ENCODE measurements around the gene TRABD2A.

The TRABD2A gene

DNA sequence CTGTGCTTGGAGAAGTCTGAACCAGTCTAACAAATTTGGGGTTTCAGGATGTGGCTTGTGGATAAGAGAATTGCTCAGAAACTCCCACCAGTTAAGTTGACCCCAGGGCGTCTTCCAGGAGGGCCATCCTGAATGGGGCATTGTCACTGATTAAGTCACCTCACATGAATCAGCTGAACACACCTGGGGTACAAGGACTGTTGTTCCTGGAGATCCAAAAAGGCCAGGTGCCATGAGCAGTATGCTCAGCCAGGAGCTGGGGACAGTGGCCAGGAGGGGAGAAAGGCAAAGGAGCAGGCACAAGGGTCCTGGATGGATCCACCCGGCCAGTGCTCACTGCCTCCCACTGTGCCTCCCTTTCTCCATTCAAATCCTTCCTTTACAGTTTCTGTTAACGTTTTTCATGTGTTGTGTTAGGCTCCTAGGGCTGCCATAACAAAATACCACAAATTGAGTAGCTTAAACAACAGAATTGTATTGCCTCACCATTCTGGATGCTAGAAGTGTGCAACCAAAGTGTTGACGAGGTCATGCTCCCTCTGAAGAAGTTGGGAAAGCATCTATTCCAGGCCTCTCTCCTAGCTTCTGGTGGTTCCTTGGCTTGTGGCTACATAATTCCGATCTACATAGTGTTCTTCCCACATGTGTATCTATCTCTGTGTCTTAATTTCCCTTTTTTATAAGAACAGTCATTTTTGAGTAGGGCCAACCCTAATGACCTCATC is 33.4 kb downstream of the TRABD2A start:
- no peak for DNase-seq

DNA sequence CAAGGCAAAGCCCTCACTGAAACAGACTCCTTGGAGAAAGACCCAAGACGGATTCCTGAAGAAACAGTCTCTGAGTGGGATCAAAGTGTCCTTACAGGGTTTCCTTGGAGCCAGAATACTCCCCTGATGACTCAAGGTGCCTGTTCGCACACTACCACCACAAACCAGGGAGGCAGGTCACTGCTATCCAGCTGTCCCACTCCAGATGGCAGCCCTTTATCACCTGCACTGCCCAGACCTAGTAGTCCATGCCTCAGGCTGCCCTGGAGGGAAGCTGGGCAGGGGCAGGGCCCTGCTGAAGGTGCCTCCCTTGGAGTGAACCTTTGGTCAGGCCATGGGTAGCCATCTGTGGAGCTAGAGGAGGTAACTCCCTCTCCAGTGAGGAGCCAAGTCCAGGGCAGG is 34.1 kb downstream of the TRABD2A start:
- DNase-seq: no peak

DNA sequence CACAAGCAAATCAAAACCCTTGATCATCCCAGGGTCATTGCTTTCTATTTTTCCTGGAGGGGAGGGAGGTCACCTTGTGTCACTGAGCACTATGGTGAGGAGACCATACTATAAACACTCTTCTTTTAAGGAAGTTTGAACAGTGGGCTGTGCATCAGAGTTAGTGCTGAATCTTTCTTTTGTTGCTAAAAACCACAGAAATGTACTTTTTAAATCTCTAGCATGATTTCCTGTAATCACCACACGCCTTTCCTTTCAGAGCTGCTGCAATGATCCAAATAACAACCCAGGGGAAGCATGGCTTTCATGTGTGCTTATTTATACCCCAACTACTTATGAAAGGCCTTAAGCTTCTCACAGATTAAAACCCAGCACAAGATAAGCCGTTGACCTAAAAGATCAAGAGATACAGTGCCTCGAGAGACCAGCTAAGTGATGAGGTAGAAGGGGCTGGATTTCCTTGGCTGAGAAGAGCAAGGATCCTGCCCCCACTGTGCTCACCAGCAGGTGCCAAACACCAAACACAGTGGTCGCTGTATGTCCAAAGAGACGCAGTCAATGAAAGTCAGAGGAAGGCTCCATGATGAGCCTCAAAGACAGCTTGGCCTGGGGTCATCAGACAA is 34.7 kb downstream of the TRABD2A start:
- no peak for DNase-seq

DNA sequence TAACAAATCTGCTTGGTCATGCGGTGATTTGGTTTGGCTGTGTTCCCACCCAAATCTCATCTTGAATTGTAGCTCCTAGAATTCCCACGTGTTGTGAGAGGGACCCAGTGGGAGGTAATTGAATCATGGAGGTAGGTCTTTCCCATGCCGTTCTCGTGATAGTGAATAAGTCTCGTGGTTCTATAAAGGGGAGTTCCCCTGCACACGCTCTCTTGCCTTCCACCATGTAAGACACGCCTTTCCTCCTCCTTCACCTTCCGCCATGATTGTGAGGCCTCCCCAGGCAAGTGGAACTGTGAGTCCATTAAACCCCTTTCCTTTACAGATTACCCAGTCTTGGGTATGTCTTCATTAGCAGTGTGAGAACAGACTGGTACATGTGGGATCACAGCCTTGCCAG is 36.7 kb downstream of the TRABD2A start:
- DNase-seq: no peak

DNA sequence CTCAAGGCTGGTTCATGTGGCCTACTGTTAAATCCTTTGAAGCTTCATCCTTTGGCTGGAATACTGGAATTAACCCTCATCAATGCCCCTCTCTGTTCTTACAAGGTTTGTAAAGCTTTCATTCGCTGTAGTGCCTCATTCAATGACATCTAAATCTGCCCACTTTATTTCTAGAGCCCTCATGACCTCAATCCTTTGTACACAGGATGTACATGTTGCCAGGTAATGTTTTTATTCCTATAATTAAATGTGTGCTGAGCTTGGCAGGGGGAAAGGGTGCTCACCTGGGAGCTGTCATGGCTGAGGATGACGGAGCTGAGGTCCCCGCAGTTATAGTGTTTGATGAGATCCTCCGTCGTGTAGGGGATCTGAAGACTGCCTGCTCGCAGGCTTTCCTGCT is 39.3 kb downstream of the TRABD2A start:
- DNase-seq: no peak

DNA sequence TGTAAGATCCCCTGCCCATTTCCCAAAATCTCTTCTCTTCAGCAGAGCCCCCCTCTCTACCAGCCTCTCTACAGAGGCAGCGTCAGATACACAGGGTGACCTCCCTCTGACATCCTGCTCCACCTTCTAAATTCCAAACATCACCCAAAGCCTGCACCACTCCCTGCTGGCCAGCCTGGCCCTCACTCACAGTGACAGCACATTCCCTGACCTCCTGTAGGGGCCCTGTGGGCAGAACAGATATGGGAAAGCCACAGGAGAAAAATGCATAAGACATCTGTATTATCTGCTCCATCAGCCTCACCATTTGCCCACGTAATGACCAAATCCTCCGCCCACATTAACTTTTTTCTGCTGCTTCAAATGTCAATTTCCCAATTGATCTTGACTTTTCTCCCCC is 40.6 kb downstream of the TRABD2A start:
- no peak for DNase-seq

DNA sequence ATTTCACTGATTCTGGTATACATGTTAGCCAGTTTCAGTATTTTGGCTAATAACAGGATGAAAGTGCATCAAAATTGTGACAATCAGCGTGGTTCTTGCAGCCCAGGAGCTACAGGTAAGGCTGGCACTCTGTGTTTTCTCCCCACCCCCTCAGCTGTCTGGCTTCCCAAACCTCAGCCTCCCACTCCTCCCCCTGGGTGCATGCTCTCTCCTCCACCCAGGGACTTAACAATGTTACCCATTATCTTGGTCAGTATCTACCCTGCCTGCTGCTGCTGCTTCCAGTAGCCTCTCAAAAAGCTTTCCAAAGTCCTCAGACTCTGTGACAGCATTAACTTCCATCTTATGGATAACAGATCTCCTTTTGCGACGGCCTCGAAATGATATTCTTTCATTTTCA is 41.0 kb downstream of the TRABD2A start:
- no peak for DNase-seq

DNA sequence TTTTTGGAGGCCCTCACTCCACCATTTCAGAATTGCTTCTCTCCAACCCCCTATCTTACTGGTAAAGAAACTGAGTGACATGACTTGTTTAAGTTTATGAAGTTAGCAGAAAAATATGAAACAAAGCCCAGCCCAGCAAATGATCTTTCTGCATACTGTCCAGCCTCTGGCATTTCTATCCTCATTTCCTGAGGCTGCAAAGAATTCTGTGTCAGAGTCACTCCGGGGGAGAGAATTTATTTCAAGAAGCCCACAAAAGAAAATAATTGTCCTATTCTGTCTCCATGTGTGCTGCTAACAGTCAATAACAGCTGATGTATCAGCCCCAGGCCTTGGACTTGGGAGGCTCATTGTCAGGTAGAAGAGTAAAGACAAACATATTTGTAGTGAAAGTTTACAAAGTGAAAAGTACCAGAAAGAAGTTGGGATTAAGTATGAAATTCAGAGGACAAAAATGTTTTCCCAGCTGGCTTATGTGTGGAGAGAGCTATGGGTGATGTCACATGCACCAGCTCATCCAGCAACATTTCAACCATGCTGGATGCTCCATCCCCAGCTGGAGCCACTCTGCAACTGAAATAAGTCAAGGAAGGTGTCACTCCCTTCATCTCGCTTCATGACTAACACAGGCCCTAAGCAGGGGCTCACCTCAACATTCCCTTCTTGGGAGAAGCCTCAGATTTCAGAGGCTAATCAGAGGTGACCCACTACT is 42.3 kb downstream of the TRABD2A start:
- no peak for DNase-seq

DNA sequence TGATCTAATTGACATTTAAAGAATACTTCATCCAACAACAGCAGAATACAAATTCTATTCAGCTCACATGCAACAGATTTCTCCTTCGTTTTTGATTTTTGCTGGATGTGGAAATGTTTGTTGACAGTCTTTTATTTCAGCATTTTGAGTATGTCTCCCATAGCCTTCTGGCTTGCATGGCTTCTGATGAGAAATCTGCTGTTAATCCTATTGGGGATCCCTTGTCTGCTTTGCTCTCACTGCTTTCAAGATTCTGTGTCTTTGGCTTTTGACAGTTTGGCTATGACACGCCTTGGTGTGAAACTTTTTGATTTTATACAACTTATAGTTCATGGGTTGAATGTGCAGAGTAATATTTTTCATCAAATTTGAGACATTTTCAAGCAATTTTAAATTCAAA is 44.7 kb downstream of the TRABD2A start:
- DNase-seq: no peak

DNA sequence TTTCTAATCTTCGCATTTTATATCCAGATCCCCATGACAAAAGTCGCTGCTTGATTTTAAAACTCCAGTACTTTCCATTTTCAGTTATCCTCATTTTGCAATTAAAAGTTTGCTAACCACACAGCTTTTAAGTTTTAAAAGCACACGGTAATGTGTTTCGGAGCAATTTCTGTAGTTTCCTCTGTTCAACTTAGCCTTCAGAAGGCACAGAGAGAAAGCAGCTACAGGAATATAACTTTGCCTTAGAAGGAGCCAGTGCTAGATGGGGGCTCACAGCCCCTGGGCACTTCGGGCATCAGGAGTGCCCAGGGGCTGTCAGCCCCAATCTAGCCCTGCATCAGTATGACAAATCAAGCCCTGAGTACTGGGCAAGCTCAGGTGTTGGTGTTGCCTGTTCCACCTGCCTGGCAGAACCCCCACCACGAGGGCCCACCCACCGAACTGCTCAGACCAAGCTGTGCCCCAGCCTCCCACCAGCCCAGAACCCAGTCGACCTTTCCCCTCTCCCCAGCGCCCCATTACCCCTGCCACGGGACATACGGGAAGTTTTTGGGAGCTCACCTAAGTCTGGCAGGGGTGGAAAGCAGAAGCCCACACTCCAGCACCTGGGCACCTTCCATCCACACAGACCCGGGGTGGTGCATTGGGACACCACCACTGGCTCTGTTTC is 47.3 kb downstream of the TRABD2A start:
- no peak for DNase-seq

DNA sequence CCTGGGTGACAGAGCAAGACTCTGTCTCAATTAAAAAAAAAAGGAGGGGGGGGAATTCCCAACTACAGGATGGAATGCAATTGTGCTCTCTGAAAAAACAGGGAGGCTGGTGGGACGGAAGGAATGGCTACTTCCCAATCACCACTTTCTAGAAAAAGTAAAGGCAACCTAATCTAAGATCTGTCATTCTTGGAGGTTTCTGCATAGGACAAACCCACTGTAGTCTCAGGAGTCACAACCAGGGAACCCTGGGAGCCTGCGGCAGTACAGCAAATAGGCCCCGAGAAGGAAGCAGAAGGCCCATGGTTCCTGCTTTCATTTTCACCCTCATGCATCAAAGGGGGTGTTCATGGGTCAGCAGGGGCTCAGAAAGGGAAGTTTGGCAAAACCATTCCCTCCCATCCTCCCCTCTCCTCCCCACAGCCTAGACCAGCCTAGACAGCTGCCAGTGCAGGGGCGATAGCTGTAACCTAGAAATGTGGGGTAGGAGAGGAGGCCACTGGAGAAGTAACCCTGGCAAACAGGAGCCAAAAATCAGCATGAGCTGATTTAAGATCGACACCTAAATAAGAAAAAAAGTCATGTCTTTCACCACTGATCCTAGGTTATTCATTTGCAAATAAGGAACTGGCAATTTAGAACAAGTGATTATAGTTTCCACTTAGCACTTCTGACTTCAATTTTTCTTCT is 48.0 kb downstream of the TRABD2A start:
- DNase-seq: no peak

DNA sequence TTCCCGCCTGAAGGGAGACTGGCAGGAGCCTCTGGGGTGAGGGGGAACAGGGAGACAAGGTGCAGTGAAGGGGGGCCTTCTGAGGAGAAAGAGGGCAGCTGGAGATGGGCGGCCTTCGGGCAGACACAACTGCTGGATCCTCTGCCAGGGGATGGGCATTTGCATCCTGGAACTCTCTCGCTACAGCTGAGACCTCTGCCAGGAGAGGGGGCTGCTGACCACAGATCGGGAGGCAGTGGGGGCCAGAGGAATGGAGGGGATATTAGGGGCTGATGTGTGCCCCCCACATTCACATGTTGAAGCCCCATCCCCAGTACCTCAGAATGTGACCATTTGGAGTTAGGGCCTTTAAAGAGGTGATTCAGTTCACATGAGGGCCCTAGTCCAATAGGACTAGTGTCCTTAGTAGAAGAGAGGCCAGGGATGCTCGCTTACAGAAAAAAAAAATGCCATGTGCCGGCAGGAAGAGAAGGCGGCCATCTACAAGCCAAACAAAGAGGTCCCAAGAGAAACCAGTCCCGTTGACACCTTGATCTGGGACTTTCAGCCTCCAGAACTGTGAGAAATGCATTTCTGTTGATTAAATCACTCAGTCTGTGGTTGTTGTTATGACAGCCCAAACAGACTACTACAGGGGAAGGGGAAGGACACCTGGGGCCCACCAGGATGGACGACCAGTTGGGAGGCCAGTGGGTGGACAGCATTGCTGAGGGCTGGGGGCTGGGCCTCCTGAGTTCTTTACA is 50.0 kb downstream of the TRABD2A start:
- DNase-seq: peak in 1 of 2 experiments; percentile 6

DNA sequence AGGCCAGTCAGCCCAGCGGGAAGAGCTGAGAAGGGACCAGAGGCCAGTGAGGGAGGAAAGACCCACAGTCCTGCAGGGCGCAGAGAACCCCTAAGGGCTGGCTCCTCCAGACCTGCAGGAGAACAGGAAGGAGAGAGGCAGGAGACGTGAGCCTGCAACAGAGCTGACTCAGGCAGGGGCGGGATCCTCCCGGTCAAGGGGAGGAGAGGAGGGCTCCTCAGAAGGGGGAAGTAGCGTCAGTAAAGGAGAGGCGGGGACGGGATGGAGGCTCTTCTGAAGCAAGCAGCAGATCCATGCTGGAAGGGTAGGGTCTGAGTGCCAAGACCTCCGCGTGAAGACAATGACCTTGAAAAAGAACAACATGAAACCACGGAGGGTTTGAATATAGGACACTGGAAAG is 50.8 kb downstream of the TRABD2A start:
- DNase-seq: no peak

DNA sequence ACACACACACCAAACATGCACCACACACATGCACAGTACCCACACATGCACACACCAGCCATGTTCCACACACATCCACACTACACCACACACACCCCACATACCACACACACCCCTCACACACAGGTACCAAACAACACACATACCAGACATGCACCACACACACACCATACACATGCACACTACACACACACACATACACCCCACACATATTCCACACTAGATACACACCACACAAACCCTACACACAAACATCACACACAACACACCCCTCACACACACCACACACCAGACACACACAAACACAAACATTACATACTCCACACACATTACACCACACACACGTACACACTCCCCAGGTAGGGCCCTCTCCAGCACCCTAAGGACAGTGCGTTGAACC is 51.2 kb downstream of the TRABD2A start:
- no peak for DNase-seq

DNA sequence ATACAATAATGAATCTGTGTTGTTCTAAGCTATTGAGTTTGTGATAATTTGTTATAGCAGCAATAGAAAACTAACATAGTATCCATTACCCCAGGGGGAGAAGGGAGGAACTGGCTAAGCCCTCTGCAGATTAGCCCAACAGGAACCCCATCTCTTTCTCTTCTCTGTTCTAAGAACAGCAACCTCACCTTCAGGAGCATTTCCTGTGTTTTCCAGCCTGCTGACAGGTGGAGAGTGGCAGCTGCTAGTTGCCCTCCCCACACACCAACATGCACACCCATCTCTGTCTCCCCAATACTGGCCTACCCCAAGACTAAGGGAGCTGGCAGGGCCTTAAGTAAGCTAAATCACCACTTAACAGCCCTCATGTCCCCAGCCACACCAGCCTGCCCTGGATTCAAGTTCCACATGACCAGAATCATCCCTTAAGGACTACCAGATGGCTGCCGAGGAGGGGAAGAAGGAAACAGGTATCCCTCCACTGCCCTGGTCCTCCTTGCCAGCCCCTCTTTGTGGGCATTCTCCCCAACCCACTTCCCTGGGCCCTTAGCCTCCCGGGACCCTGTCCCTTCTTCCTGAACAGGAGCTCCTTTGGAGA is 52.8 kb downstream of the TRABD2A start:
- DNase-seq: no peak

DNA sequence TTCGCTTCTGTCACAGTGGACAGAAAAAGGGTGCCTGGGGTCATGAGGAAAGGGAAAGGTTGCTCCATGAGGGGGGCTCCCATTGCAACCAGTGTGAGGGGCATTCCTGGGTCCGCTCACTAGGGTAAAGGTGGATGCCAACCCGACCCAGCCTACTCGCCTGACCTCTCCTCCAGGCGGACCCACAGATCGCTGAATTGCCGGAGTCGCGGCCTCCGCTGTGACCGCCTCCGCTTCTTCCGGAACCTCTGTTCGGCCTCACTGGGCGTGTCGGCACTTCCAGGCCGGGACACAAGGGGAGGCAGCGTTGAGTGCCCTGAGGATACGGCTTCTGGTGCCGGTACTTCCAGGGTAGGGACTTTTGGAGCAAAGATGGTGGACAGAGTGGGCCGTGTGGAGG is 57.1 kb downstream of the TRABD2A start:
- DNase-seq: no peak

DNA sequence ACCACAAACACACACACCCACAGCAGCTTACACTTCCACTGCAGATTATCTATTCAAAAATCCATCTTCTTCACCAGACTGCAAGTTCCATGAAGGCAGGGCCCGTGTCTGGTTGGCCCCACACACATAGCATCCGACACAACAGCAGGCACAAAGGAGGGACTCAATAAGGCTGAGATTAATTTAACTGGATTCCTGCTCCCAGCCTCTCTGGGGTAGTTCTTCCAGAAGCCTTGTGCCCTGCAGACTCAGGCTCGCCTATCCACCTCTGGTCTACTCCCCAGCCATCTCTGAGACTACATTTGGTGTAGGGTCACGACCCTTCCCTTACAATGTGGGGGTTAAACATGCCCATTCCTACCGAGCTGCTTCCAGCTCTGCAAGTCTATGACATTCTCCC is 57.7 kb downstream of the TRABD2A start:
- no peak for DNase-seq

DNA sequence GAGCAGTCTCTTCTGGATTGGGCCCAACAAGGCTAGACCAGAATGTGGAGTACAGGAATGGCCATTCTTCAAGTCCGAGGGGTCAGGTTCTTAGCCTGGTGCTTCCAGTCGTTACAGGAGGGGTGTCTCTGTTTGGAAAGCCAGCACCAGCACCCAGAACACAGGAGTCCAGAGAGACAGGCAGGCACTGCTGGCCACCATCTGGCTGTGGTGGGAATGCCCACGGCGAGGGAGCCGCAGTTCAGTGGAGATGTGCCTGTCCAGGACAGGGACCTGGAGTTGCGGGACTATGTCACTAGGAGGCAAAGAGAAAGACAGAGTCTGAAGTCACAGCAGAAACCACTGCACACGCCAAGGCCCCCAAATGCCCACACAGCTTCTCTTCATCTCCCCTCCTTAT is 59.1 kb downstream of the TRABD2A start:
- DNase-seq: no peak

DNA sequence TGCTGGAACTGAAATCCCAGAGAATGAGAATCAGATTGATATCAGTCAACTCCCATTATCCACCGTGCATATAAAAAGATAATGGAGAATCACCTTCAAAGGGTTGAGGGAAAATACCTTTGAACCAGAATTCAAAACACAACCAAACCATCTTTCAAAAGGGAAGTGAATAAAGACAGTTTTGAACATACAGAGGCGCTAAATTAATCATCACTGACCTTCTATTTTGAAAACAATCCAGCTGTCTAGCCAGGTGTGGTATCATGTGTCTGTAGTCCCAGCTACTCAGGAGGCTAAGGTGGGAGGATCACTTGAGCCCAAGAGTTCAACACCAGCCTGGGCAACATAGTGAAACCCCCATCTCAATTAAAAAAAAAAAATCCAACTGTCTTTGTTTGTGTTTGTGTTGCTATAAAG is 63.6 kb downstream of the TRABD2A start:
- no peak for DNase-seq

DNA sequence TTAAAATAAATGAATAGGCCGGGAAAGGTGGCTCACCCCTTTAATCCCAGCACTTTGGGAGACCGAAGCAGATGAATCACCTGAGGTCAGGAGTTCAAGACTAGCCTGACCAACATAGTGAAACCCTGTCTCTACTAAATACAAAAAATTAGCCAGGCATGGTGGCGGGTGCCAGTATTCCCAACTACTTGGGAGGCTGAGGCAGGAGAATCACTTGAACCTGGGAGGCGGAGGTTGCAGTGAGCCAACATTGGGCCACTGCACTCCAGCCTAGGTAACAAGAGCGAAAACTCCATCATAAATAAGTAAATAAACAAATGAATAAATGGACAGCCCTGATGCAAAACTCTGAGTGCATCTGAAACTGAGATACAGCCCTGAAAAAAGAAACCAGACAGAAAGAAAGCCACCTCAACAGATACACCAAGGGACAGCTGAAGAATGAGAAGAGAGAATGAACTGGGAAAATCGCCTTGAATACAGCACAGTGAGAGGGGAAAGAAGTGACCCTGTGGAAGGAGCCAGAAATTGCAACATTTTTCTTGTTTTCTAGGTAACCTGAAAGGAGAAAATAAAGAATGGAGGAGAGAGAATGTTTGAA is 64.4 kb downstream of the TRABD2A start:
- no peak for DNase-seq

DNA sequence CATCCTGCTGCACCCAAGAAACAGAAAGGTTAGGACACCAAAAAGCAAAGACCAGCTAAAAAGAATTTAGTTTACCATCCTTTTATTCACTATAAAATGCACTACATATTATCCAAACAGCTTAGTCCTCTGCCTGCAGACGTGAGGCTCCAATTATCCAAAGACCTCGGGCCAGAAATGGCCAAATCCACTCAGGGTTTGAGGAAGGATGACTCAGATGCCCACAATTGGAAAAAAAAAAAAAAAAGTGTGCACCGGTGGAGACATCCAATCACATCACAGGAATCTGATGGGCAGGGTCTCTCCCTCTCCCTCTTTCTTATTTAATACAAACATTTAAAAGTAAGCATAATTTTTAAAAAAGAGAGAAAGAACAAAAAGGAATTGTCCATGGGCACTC is 65.7 kb downstream of the TRABD2A start:
- DNase-seq: no peak

Measured in NCI-H526 (cell line).